Hepatocyte (in vitro differentiated cells): ENCODE data around the gene CEACAM1. TPM values are rescaled to one million over a fixed set of nuclear protein-coding genes. Genes with fewer than 3 reads are reported as not detected.
"Not testable (repeated sequence)": the region's sequence is repeated elsewhere in the genome, so short reads cannot be mapped to it uniquely, and the experiment has no call there.

ENCODE experiments used
- DNase-seq: peaks from one replicate; pipeline ENCODE4 v3.0.0-alpha.2; 2016; ENCODE audit warnings: low spot score
- H2AFZ ChIP-seq: fragments of 200-600 bp; sonication (generic); 2 replicates; pipeline ENCODE4 v1.6.0; 2016; ENCODE audit warnings: antibody characterized with exemption, mild to moderate bottlenecking
- H3K27ac ChIP-seq: fragments of 200-600 bp; sonication (generic); 2 replicates; pipeline ENCODE4 v1.5.1; 2016; ENCODE audit warnings: mild to moderate bottlenecking
- H3K27me3 ChIP-seq: fragments of 200-600 bp; sonication (generic); 2 replicates; pipeline ENCODE4 v1.6.1; 2016
- H3K36me3 ChIP-seq: fragments of 200-600 bp; sonication (generic); replicated peaks from 2 replicates; pipeline ENCODE4 v1.5.1; 2016; ENCODE audit warnings: low read depth; ENCODE audit not compliant: insufficient read depth
- H3K4me1 ChIP-seq: fragments of 200-600 bp; sonication (generic); 2 replicates; pipeline ENCODE4 v1.5.1; 2016; ENCODE audit warnings: mild to moderate bottlenecking, moderate library complexity; ENCODE audit not compliant: insufficient read depth
- H3K4me2 ChIP-seq: fragments of 200-600 bp; sonication (generic); 2 replicates; pipeline ENCODE4 v1.6.0; 2016
- H3K4me3 ChIP-seq: fragments of 200-600 bp; sonication (generic); 2 replicates; pipeline ENCODE4 v1.5.1; 2016; ENCODE audit warnings: mild to moderate bottlenecking
- H3K79me2 ChIP-seq: fragments of 200-600 bp; sonication (generic); 2 replicates; pipeline ENCODE4 v1.6.0; 2017; ENCODE audit warnings: mild to moderate bottlenecking
- H3K9me2 ChIP-seq: fragments of 200-600 bp; sonication (generic); replicated peaks from 2 replicates; pipeline ENCODE4 v1.6.0; 2017; ENCODE audit warnings: mild to moderate bottlenecking; ENCODE audit not compliant: insufficient read depth
- H3K9me3 ChIP-seq: fragments of 200-600 bp; sonication (generic); 2 replicates; pipeline ENCODE4 v1.5.1; 2016; ENCODE audit warnings: low read depth, mild to moderate bottlenecking
- H4K20me1 ChIP-seq: fragments of 200-600 bp; sonication (generic); 2 replicates; pipeline ENCODE4 v1.6.0; 2016; ENCODE audit warnings: mild to moderate bottlenecking; ENCODE audit not compliant: insufficient read depth, poor library complexity, severe bottlenecking
- EZH2 ChIP-seq: fragments of 200-600 bp; sonication (generic); IDR thresholded peaks from 2 replicates; pipeline ENCODE4 v1.6.1; 2016; ENCODE audit warnings: antibody characterized with exemption, mild to moderate bottlenecking, borderline replicate concordance
- EZH2phosphoT487 ChIP-seq: fragments of 200-600 bp; sonication (generic); IDR thresholded peaks from one replicate; pipeline ENCODE4 v1.6.1; 2018; ENCODE audit warnings: antibody characterized with exemption, mild to moderate bottlenecking, low read depth, moderate library complexity; ENCODE audit not compliant: unreplicated experiment, severe bottlenecking
- WGBS: methylation state at CpG from one replicate; pipeline ENCODE4 v1.1.6; 2016; ENCODE audit warnings: low lambda C conversion rate; ENCODE audit errors: missing lambda C conversion rate; 5-methylcytosine and 5-hydroxymethylcytosine counted together
- polyA plus RNA-seq: library from polyadenylated mRNA; unstranded; fragments of >200 nt; fragmentation: Nextera tagmentation; extraction: Ambion mirVana; gene quantifications from 2 replicates; pipeline ENCODE4 v1.2.1, GENCODE V29; 2016
- small RNA-seq: library from RNA; depleted of rRNA; stranded (forward); fragments of <200 nt; gene quantifications from one replicate; pipeline ENCODE3, GENCODE V24; 2014
- total RNA-seq: library from RNA; depleted of rRNA; stranded (reverse); fragments of >200 nt; gene quantifications from 2 replicates; pipeline ENCODE4 v1.2.3, GENCODE V29; 2014
- TF ChIP-seq, protein P1 (sequence below): fragments of 200-600 bp; sonication (generic); IDR thresholded peaks from 2 replicates; pipeline ENCODE4 v1.5.1; 2016; ENCODE audit warnings: antibody characterized with exemption, mild to moderate bottlenecking; ENCODE audit not compliant: poor library complexity

Gene CEACAM1
- total and polyA plus RNA-seq, 2 experiments from 2014 or later, result 7.1 to 20.8 TPM

DNA sequence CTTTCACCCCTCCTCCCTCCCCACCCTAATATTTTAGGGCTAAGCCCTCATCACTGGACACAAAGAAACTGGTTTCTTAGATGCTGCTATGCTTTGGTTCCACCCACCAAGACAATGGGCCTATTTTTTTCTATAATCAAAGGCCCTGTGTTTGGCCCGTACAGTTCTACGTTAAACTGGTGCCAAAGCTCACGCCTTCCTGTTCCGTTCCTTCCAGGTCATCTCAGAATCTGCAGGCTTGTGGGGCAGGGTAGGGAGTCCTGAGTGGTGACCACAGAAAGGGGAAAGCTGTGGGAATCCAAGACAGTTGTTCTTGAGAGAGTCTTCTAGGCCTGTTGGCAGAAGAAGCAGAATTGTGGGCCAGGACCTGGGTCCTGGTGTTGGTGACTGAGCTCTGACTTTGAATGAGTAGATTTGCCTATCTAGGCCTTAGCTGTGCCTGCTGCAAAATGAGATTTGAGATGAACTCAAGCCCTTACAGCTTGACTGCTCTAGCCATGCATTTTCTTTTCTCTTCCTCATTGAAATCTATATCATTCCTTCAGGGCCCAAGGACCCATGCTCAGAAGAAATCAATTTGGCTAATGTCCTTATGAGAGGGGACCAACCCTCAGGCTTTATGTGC is 66.5 kb downstream of the CEACAM1 start:
- no peaks in the 10 kb centered on the region for H3K27me3 ChIP-seq
- H3K4me2 ChIP-seq, result no peak overlapping the region
- no peaks in the 10 kb centered on the region for H4K20me1 ChIP-seq
- H3K4me1 ChIP-seq, result peaks cover 8% of the 10 kb centered on the region
- TF ChIP-seq EZH2phosphoT487 (no peak), EZH2 (no peak)
- TF ChIP-seq, protein P1, sequence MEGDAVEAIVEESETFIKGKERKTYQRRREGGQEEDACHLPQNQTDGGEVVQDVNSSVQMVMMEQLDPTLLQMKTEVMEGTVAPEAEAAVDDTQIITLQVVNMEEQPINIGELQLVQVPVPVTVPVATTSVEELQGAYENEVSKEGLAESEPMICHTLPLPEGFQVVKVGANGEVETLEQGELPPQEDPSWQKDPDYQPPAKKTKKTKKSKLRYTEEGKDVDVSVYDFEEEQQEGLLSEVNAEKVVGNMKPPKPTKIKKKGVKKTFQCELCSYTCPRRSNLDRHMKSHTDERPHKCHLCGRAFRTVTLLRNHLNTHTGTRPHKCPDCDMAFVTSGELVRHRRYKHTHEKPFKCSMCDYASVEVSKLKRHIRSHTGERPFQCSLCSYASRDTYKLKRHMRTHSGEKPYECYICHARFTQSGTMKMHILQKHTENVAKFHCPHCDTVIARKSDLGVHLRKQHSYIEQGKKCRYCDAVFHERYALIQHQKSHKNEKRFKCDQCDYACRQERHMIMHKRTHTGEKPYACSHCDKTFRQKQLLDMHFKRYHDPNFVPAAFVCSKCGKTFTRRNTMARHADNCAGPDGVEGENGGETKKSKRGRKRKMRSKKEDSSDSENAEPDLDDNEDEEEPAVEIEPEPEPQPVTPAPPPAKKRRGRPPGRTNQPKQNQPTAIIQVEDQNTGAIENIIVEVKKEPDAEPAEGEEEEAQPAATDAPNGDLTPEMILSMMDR, result no peak
- no peak overlapping the region for H3K4me3 ChIP-seq
- no peak for DNase-seq
- 96% methylated on average over 4 of the region's 4 CpGs for WGBS
- no peaks in the 10 kb centered on the region for H3K36me3 ChIP-seq
- H3K27ac ChIP-seq, result no peak overlapping the region
- H3K79me2 ChIP-seq, result no peaks in the 10 kb centered on the region
- no peaks in the 10 kb centered on the region for H3K9me3 ChIP-seq
- no peak overlapping the region for H2AFZ ChIP-seq
- H3K9me2 ChIP-seq, result no peaks in the 10 kb centered on the region

DNA sequence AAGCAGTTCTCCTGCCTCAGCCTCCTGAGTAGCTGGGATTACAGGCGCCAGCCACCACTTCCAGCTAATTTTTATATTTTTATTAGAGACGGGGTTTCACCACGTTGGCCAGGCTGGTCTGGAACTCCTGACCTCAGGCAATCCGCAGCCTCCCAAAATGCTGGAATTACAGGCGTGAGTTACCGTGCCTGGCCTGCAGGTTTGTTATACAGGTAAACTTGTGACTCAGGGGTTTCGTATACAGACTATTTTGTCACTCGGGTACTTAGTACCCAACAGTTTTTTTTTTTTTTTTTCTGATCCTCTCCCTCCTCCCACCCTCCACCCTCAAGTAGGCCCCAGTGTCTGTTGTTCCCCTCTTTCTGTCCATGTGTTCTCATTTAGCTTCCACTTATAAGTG is 67.0 kb downstream of the CEACAM1 start:
- not testable (repeated sequence) for H3K27me3 ChIP-seq, H3K4me1 ChIP-seq, H3K79me2 ChIP-seq, H2AFZ ChIP-seq, DNase-seq, H3K9me2 ChIP-seq, H3K36me3 ChIP-seq, H4K20me1 ChIP-seq, H3K4me2 ChIP-seq, H3K4me3 ChIP-seq, H3K27ac ChIP-seq, H3K9me3 ChIP-seq
- 92% methylated on average over 8 of the region's 8 CpGs for WGBS

DNA sequence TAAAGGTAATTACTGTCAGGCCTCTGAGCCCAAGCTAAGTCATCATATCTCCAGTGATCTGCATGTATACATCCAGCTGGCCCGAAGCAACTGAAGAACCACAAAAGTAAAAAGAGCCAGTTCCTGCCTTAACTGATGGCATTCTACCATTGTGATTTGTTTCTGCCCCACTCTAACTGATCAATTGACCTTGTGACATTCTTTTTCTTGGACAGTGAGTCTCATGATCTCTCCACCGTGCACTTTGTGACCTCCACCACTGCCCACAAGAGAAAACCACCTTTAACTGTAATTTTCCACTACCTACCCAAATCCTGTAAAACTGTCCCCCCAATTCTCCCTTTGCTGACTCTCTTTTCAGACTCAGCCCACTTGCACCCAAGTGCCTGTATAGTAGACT is 68.4 kb downstream of the CEACAM1 start:
- H2AFZ ChIP-seq, result no peak overlapping the region
- H3K79me2 ChIP-seq, result no peaks in the 10 kb centered on the region
- H3K27me3 ChIP-seq, result no peaks in the 10 kb centered on the region
- H3K36me3 ChIP-seq, result no peaks in the 10 kb centered on the region
- no peak overlapping the region for H3K4me3 ChIP-seq
- no peaks in the 10 kb centered on the region for H3K4me1 ChIP-seq
- DNase-seq, result no peak
- no peaks in the 10 kb centered on the region for H3K9me3 ChIP-seq
- 78% methylated on average over 2 of the region's 2 CpGs for WGBS
- no peaks in the 10 kb centered on the region for H4K20me1 ChIP-seq
- H3K9me2 ChIP-seq, result no peaks in the 10 kb centered on the region
- H3K27ac ChIP-seq, result no peak overlapping the region
- TF ChIP-seq EZH2phosphoT487, result no peak
- no peak for TF ChIP-seq EZH2
- TF ChIP-seq, protein P1, result no peak
- no peak overlapping the region for H3K4me2 ChIP-seq

Small RNAs within 50 kb of the gene (small RNA-seq; reads per million reads assigned to genes)
- gene RNU4-60P, result not detected

Other genes starting within 250 kb of the CEACAM1 start
- 0.24 and 2.2 TPM in 2 replicates for gene PRR19, start 226.3 kb downstream of the CEACAM1 start, total RNA-seq
- 1.9 and 3.0 TPM in 2 replicates for gene PRR19, start 226.3 kb downstream of the CEACAM1 start, polyA plus RNA-seq
- gene PAFAH1B3, start 225.9 kb downstream of the CEACAM1 start, total RNA-seq, result 46.1 and 70.6 TPM in 2 replicates
- gene PAFAH1B3, start 225.9 kb downstream of the CEACAM1 start, polyA plus RNA-seq, result 98.6 and 116 TPM in 2 replicates
- 0.40 TPM in 1 of 2 replicates, not detected in the other for gene TMEM145, start 215.2 kb downstream of the CEACAM1 start, total RNA-seq
- 0.58 TPM in 1 of 2 replicates, not detected in the other for gene TMEM145, start 215.2 kb downstream of the CEACAM1 start, polyA plus RNA-seq
- 11.0 and 19.2 TPM in 2 replicates for gene MEGF8, start 202.8 kb downstream of the CEACAM1 start, total RNA-seq
- gene MEGF8, start 202.8 kb downstream of the CEACAM1 start, polyA plus RNA-seq, result 7.6 and 8.3 TPM in 2 replicates
- 0.93 TPM in 1 of 2 replicates, not detected in the other for gene CNFN, start 138.2 kb downstream of the CEACAM1 start, total RNA-seq
- gene CNFN, start 138.2 kb downstream of the CEACAM1 start, polyA plus RNA-seq, result 8.3 and 8.8 TPM in 2 replicates
- gene LIPE, start 101.1 kb downstream of the CEACAM1 start, total RNA-seq, result 6.4 and 11.2 TPM in 2 replicates
- 5.4 and 7.1 TPM in 2 replicates for gene LIPE, start 101.1 kb downstream of the CEACAM1 start, polyA plus RNA-seq
- 4.4 and 6.7 TPM in 2 replicates for gene CXCL17, start 85.5 kb downstream of the CEACAM1 start, total RNA-seq
- 15.3 and 16.7 TPM in 2 replicates for gene CXCL17, start 85.5 kb downstream of the CEACAM1 start, polyA plus RNA-seq
- gene CEACAM8, start 66.4 kb upstream of the CEACAM1 start, total RNA-seq, result 0.08 TPM in 1 of 2 replicates, not detected in the other
- not detected in 2 replicates for gene CEACAM8, start 66.4 kb upstream of the CEACAM1 start, polyA plus RNA-seq
- not detected in 2 replicates for gene PSG3, start 212.0 kb upstream of the CEACAM1 start, total RNA-seq
- not detected in 2 replicates for gene PSG3, start 212.0 kb upstream of the CEACAM1 start, polyA plus RNA-seq
- not detected in 2 replicates for gene PSG8, start 237.2 kb upstream of the CEACAM1 start, total RNA-seq
- gene PSG8, start 237.2 kb upstream of the CEACAM1 start, polyA plus RNA-seq, result not detected in 2 replicates